ENCODE results near the gene KCNMA1.

KCNMA1 gene

GRCh38 chr10:77146712-77147336 lies 490.8 kb downstream of the KCNMA1 start:
- H3K27ac ChIP-seq (ENCODE audit: low read length): no peak overlapping the region
- H3K4me1 ChIP-seq (ENCODE audit: control insufficient read depth, insufficient read depth, low read length): peaks cover 8% of the 10 kb centered on the region
- no peaks in the 10 kb centered on the region for H3K27me3 ChIP-seq (ENCODE audit: control insufficient read depth in 1 of 2, insufficient read depth in 2 of 2, low read length in 2 of 2)
- H3K36me3 ChIP-seq (ENCODE audit: control insufficient read depth in 2 of 2, insufficient read depth in 2 of 2, low read length in 2 of 2): no peaks in the 10 kb centered on the region
- no peaks in the 10 kb centered on the region for H3K9me3 ChIP-seq (ENCODE audit: control insufficient read depth in 2 of 2, low read length in 2 of 2)
- no peak overlapping the region for H3K9ac ChIP-seq (ENCODE audit: low read length in 2 of 2)
- H3K4me3 ChIP-seq (ENCODE audit: low read length in 2 of 2): no peak overlapping the region

- Histone ChIP-seq H3K27ac (ENCODE audit: low read length) (no peak overlapping the region), H3K4me3 (ENCODE audit: low read length in 2 of 2) (no peak overlapping the region), H3K9ac (ENCODE audit: low read length in 2 of 2) (no peak overlapping the region), H3K27me3 (ENCODE audit: control insufficient read depth in 1 of 2, insufficient read depth in 2 of 2, low read length in 2 of 2) (no peaks in the 10 kb centered on the region), H3K9me3 (ENCODE audit: control insufficient read depth in 2 of 2, low read length in 2 of 2) (no peaks in the 10 kb centered on the region), H3K4me1 (ENCODE audit: control insufficient read depth, insufficient read depth, low read length) (peaks cover 8% of the 10 kb centered on the region), H3K36me3 (ENCODE audit: control insufficient read depth in 2 of 2, insufficient read depth in 2 of 2, low read length in 2 of 2) (no peaks in the 10 kb centered on the region)
Measured at GRCh38 chr10:77144656-77145055, 493.0 kb downstream of the KCNMA1 start.

- Histone ChIP-seq H3K9ac (ENCODE audit: low read length in 2 of 2) (no peak overlapping the region), H3K9me3 (ENCODE audit: control insufficient read depth in 2 of 2, low read length in 2 of 2) (no peaks in the 10 kb centered on the region), H3K4me1 (ENCODE audit: control insufficient read depth, insufficient read depth, low read length) (peaks cover 7% of the 10 kb centered on the region), H3K36me3 (ENCODE audit: control insufficient read depth in 2 of 2, insufficient read depth in 2 of 2, low read length in 2 of 2) (no peaks in the 10 kb centered on the region), H3K4me3 (ENCODE audit: low read length in 2 of 2) (no peak overlapping the region), H3K27me3 (ENCODE audit: control insufficient read depth in 1 of 2, insufficient read depth in 2 of 2, low read length in 2 of 2) (no peaks in the 10 kb centered on the region), H3K27ac (ENCODE audit: low read length) (no peak overlapping the region)
Measured at GRCh38 chr10:77139252-77140160, 498.1 kb downstream of the KCNMA1 start.

GRCh38 chr10:77138541-77138940 lies 499.1 kb downstream of the KCNMA1 start:
- no peaks in the 10 kb centered on the region for H3K27me3 ChIP-seq (ENCODE audit: control insufficient read depth in 1 of 2, insufficient read depth in 2 of 2, low read length in 2 of 2)

GRCh38 chr10:77135555-77135954 lies 502.1 kb downstream of the KCNMA1 start:
- Histone ChIP-seq H3K4me3 (ENCODE audit: low read length in 2 of 2) (no peak overlapping the region), H3K9ac (ENCODE audit: low read length in 2 of 2) (no peak overlapping the region), H3K9me3 (ENCODE audit: control insufficient read depth in 2 of 2, low read length in 2 of 2) (no peaks in the 10 kb centered on the region), H3K36me3 (ENCODE audit: control insufficient read depth in 2 of 2, insufficient read depth in 2 of 2, low read length in 2 of 2) (no peaks in the 10 kb centered on the region), H3K27me3 (ENCODE audit: control insufficient read depth in 1 of 2, insufficient read depth in 2 of 2, low read length in 2 of 2) (no peaks in the 10 kb centered on the region), H3K27ac (ENCODE audit: low read length) (no peak overlapping the region), H3K4me1 (ENCODE audit: control insufficient read depth, insufficient read depth, low read length) (peaks cover 7% of the 10 kb centered on the region)

More at GRCh38 chr10:77138541-77138940, 499.1 kb downstream of the KCNMA1 start:
- H3K9me3 ChIP-seq (ENCODE audit: control insufficient read depth in 2 of 2, low read length in 2 of 2): no peaks in the 10 kb centered on the region
- no peak overlapping the region for H3K9ac ChIP-seq (ENCODE audit: low read length in 2 of 2)
- H3K4me1 ChIP-seq (ENCODE audit: control insufficient read depth, insufficient read depth, low read length): peaks cover 7% of the 10 kb centered on the region
- H3K36me3 ChIP-seq (ENCODE audit: control insufficient read depth in 2 of 2, insufficient read depth in 2 of 2, low read length in 2 of 2): no peaks in the 10 kb centered on the region
- H3K27ac ChIP-seq (ENCODE audit: low read length): no peak overlapping the region
- no peak overlapping the region for H3K4me3 ChIP-seq (ENCODE audit: low read length in 2 of 2)

GRCh38 chr10:77131214-77131613 lies 506.4 kb downstream of the KCNMA1 start:
- no peaks in the 10 kb centered on the region for H3K27me3 ChIP-seq (ENCODE audit: control insufficient read depth in 1 of 2, insufficient read depth in 2 of 2, low read length in 2 of 2)
- no peak overlapping the region for H3K4me3 ChIP-seq (ENCODE audit: low read length in 2 of 2)
- no peak overlapping the region for H3K9ac ChIP-seq (ENCODE audit: low read length in 2 of 2)
- H3K27ac ChIP-seq (ENCODE audit: low read length): no peak overlapping the region
- H3K4me1 ChIP-seq (ENCODE audit: control insufficient read depth, insufficient read depth, low read length): no peaks in the 10 kb centered on the region
- H3K9me3 ChIP-seq (ENCODE audit: control insufficient read depth in 2 of 2, low read length in 2 of 2): no peaks in the 10 kb centered on the region
- H3K36me3 ChIP-seq (ENCODE audit: control insufficient read depth in 2 of 2, insufficient read depth in 2 of 2, low read length in 2 of 2): no peaks in the 10 kb centered on the region

GRCh38 chr10:77127243-77127642 lies 510.4 kb downstream of the KCNMA1 start:
- Histone ChIP-seq H3K4me1 (ENCODE audit: control insufficient read depth, insufficient read depth, low read length) (peaks cover 3% of the 10 kb centered on the region), H3K36me3 (ENCODE audit: control insufficient read depth in 2 of 2, insufficient read depth in 2 of 2, low read length in 2 of 2) (no peaks in the 10 kb centered on the region), H3K27ac (ENCODE audit: low read length) (no peak overlapping the region), H3K4me3 (ENCODE audit: low read length in 2 of 2) (no peak overlapping the region), H3K27me3 (ENCODE audit: control insufficient read depth in 1 of 2, insufficient read depth in 2 of 2, low read length in 2 of 2) (no peaks in the 10 kb centered on the region), H3K9me3 (ENCODE audit: control insufficient read depth in 2 of 2, low read length in 2 of 2) (no peaks in the 10 kb centered on the region), H3K9ac (ENCODE audit: low read length in 2 of 2) (no peak overlapping the region)

GRCh38 chr10:77125231-77125630 lies 512.4 kb downstream of the KCNMA1 start:
- Histone ChIP-seq H3K27me3 (ENCODE audit: control insufficient read depth in 1 of 2, insufficient read depth in 2 of 2, low read length in 2 of 2) (no peaks in the 10 kb centered on the region), H3K9ac (ENCODE audit: low read length in 2 of 2) (no peak overlapping the region), H3K27ac (ENCODE audit: low read length) (no peak overlapping the region), H3K4me3 (ENCODE audit: low read length in 2 of 2) (no peak overlapping the region), H3K36me3 (ENCODE audit: control insufficient read depth in 2 of 2, insufficient read depth in 2 of 2, low read length in 2 of 2) (no peaks in the 10 kb centered on the region), H3K4me1 (ENCODE audit: control insufficient read depth, insufficient read depth, low read length) (peaks cover 5% of the 10 kb centered on the region), H3K9me3 (ENCODE audit: control insufficient read depth in 2 of 2, low read length in 2 of 2) (no peaks in the 10 kb centered on the region)

- Histone ChIP-seq H3K27me3 (ENCODE audit: control insufficient read depth in 1 of 2, insufficient read depth in 2 of 2, low read length in 2 of 2) (no peaks in the 10 kb centered on the region), H3K9ac (ENCODE audit: low read length in 2 of 2) (no peak overlapping the region), H3K4me1 (ENCODE audit: control insufficient read depth, insufficient read depth, low read length) (peaks cover 5% of the 10 kb centered on the region), H3K36me3 (ENCODE audit: control insufficient read depth in 2 of 2, insufficient read depth in 2 of 2, low read length in 2 of 2) (no peaks in the 10 kb centered on the region), H3K27ac (ENCODE audit: low read length) (no peak overlapping the region), H3K9me3 (ENCODE audit: control insufficient read depth in 2 of 2, low read length in 2 of 2) (no peaks in the 10 kb centered on the region), H3K4me3 (ENCODE audit: low read length in 2 of 2) (no peak overlapping the region)
Measured at GRCh38 chr10:77123330-77123729, 514.3 kb downstream of the KCNMA1 start.

GRCh38 chr10:77121829-77122228 lies 515.8 kb downstream of the KCNMA1 start:
- no peak overlapping the region for H3K9ac ChIP-seq (ENCODE audit: low read length in 2 of 2)
- H3K27me3 ChIP-seq (ENCODE audit: control insufficient read depth in 1 of 2, insufficient read depth in 2 of 2, low read length in 2 of 2): no peaks in the 10 kb centered on the region
- peaks cover 5% of the 10 kb centered on the region for H3K4me1 ChIP-seq (ENCODE audit: control insufficient read depth, insufficient read depth, low read length)
- H3K27ac ChIP-seq (ENCODE audit: low read length): no peak overlapping the region
- H3K36me3 ChIP-seq (ENCODE audit: control insufficient read depth in 2 of 2, insufficient read depth in 2 of 2, low read length in 2 of 2): no peaks in the 10 kb centered on the region
- no peak overlapping the region for H3K4me3 ChIP-seq (ENCODE audit: low read length in 2 of 2)
- H3K9me3 ChIP-seq (ENCODE audit: control insufficient read depth in 2 of 2, low read length in 2 of 2): no peaks in the 10 kb centered on the region
